Lung (tissue), 12 donors: ENCODE data around the gene CBLB. TPM values are rescaled to one million over a fixed set of nuclear protein-coding genes. Genes with fewer than 3 reads are reported as not detected.

Experiments used
- ATAC-seq: fragments of 200-7000 bp; cut with Tn5 transposase; one replicate; pipeline ENCODE4 v1.9.1; 2020; ENCODE audit warnings: moderate number of reproducible peaks; ENCODE audit not compliant: insufficient read depth, low FRiP score
- DNase-seq, 3 donors: peaks; one replicate each; pipeline ENCODE4 v3.0.0-alpha.2; 2013 to 2017
- H3K27ac ChIP-seq, 2 donors: one replicate each; pipeline ENCODE4 v1.5.1; 2013; ENCODE audit warnings: mild to moderate bottlenecking in 2 of 2, moderate library complexity in 2 of 2, control low read depth in 1 of 2, inconsistent platforms in 1 of 2, low read depth in 1 of 2, low read length in 1 of 2
- H3K27me3 ChIP-seq, 3 donors: one replicate each; pipeline ENCODE4 v1.5.1; 2013; ENCODE audit warnings: low read length in 2 of 3; ENCODE audit not compliant: control insufficient read depth in 3 of 3, insufficient read depth in 3 of 3
- H3K36me3 ChIP-seq, 4 donors: one replicate each; pipeline ENCODE4 v1.5.1; 2013; ENCODE audit warnings: low read length in 4 of 4, mild to moderate bottlenecking in 1 of 4, moderate library complexity in 1 of 4; ENCODE audit not compliant: control insufficient read depth in 4 of 4, insufficient read depth in 4 of 4
- H3K4me1 ChIP-seq, 5 donors: one replicate each; pipeline ENCODE4 v1.5.1; 2013; ENCODE audit warnings: low read length in 5 of 5, mild to moderate bottlenecking in 2 of 5, moderate library complexity in 1 of 5; ENCODE audit not compliant: control insufficient read depth in 5 of 5, insufficient read depth in 5 of 5
- H3K4me3 ChIP-seq: one replicate; pipeline ENCODE4 v1.5.1; 2013; ENCODE audit warnings: mild to moderate bottlenecking, control low read depth, moderate library complexity
- H3K9ac ChIP-seq, 2 donors: one replicate each; pipeline ENCODE4 v1.5.1; 2013; ENCODE audit warnings: low read length in 2 of 2, control low read depth in 1 of 2; ENCODE audit not compliant: insufficient read depth in 1 of 2
- H3K9me3 ChIP-seq, 4 donors: one replicate each; pipeline ENCODE4 v1.5.1; 2013; ENCODE audit warnings: low read length in 3 of 4, mild to moderate bottlenecking in 1 of 4, moderate library complexity in 1 of 4; ENCODE audit not compliant: control insufficient read depth in 4 of 4, insufficient read depth in 3 of 4
- CTCF ChIP-seq: IDR thresholded peaks from 2 replicates; pipeline ENCODE4 v1.5.1; 2012; ENCODE audit warnings: mild to moderate bottlenecking; ENCODE audit errors: control extremely low read depth, extremely low read depth
- WGBS, 2 donors: extraction: QIAGEN DNeasy Blood & Tissue Kit; methylation state at CpG; one replicate each; pipeline ENCODE4 v1.1.7; 2013; 5-methylcytosine and 5-hydroxymethylcytosine counted together
- polyA plus RNA-seq, 2 donors: library from polyadenylated mRNA; stranded (reverse); fragments of 200-250 nt; gene quantifications; one replicate each; pipeline ENCODE4 v1.2.1, GENCODE V29; 2013
- total RNA-seq, 2 donors: library from RNA; depleted of rRNA in 1 of 2; stranded (reverse); fragments of >200 nt in 1 of 2; gene quantifications; one replicate each; pipeline ENCODE4 v1.2.1, GENCODE V29; 2014 to 2021
- donor health status: control.
- donor health status: control.
- donor health status: Bipolar disorder and iron deficiency.
- donor health status: healthy.
- donor health status: DM: yes; HTN: yes; CAD: no.

Gene CBLB
- total and polyA plus RNA-seq, 4 donors: 7.2 to 124 (median 24.6) TPM

GRCh38 chr3:105858017-105858416 lies 10.8 kb downstream of the CBLB start:
- DNase-seq: no peak
- ATAC-seq: no peak
- Histone ChIP-seq H3K4me3 (no peak overlapping the region), H3K9me3 (no peaks in the 10 kb centered on the region), H3K27ac (no peak overlapping the region), H3K27me3 (no peaks in the 10 kb centered on the region), H3K9ac (no peak overlapping the region), H3K4me1 (peaks cover 0 to 25% (median 8%) of the 10 kb centered on the region in 5 donors), H3K36me3 (peaks cover 5 to 21% (median 16%) of the 10 kb centered on the region in 4 donors)
- WGBS, 2 donors: 93 to 96% methylated on average over 3 of the region's 3 CpGs
- no peak for TF ChIP-seq CTCF

- DNase-seq: no peak
- Histone ChIP-seq H3K36me3 (peaks cover 7 to 24% (median 16%) of the 10 kb centered on the region in 4 donors), H3K4me3 (no peak overlapping the region)
Measured at GRCh38 chr3:105857601-105858000, 11.2 kb downstream of the CBLB start.

GRCh38 chr3:105856605-105857004 lies 12.2 kb downstream of the CBLB start:
- Histone ChIP-seq H3K4me3 (no peak overlapping the region), H3K36me3 (peaks cover 8 to 25% (median 18%) of the 10 kb centered on the region in 4 donors), H3K9me3 (no peaks in the 10 kb centered on the region), H3K9ac (no peak overlapping the region), H3K4me1 (peaks cover 0 to 22% (median 0%) of the 10 kb centered on the region in 5 donors), H3K27ac (no peak overlapping the region), H3K27me3 (no peaks in the 10 kb centered on the region)
- DNase-seq (no peak), ATAC-seq (no peak)
- WGBS, 2 donors: 99 to 100% methylated on average over 2 of the region's 2 CpGs
- TF ChIP-seq CTCF: no peak

More at GRCh38 chr3:105857601-105858000, 11.2 kb downstream of the CBLB start:
- peaks cover 0 to 23% (median 5%) of the 10 kb centered on the region in 5 donors for H3K4me1 ChIP-seq
- TF ChIP-seq CTCF: no peak
- ATAC-seq: no peak
- 98 to 99% methylated on average over 1 of the region's 1 CpG for WGBS, 2 donors
- H3K9me3 ChIP-seq: no peaks in the 10 kb centered on the region
- no peak overlapping the region for H3K9ac ChIP-seq
- no peaks in the 10 kb centered on the region for H3K27me3 ChIP-seq
- no peak overlapping the region for H3K27ac ChIP-seq
